Measurements from ENCODE around the gene ZBTB20. TPM values are rescaled to one million over a fixed set of nuclear protein-coding genes. Genes with fewer than 3 reads are reported as not detected.

Gene ZBTB20
- total and polyA plus RNA-seq, 2 of the 4 experiments (the other 2 are of a cell fraction), result 0.75 to 14.7 TPM

GRCh38 chr3:114671741-114672510 is 475.2 kb downstream of the ZBTB20 start:
- Histone ChIP-seq H3K27ac (ENCODE audit: insufficient read depth, low read length) (no peak overlapping the region), H3K23ac (ENCODE audit: low read depth, low read length) (no peak overlapping the region), H4K20me1 (ENCODE audit: insufficient read depth, low read length) (no peaks in the 10 kb centered on the region), H3K4me1 (ENCODE audit: control insufficient read depth, insufficient read depth, low read length) (no peaks in the 10 kb centered on the region), H3K56ac (ENCODE audit: extremely low read depth, insufficient read depth, low read length) (no peak overlapping the region), H2AFZ (replicated peaks; ENCODE audit: low read length, poor library complexity) (no peak overlapping the region), H4K8ac (ENCODE audit: low read depth in 2 of 2, low read length in 2 of 2) (no peak overlapping the region), H3K36me3 (ENCODE audit: control insufficient read depth, insufficient read depth, low read length) (no peaks in the 10 kb centered on the region), H2BK5ac (ENCODE audit: low read depth, low read length, poor library complexity, severe bottlenecking) (no peak overlapping the region), H2AK9ac (replicated peaks; ENCODE audit: low read depth, low read length, poor library complexity) (no peak overlapping the region), H3K27me3 (ENCODE audit: control insufficient read depth, insufficient read depth, low read length) (no peaks in the 10 kb centered on the region), H2BK20ac (ENCODE audit: low read depth, low read length) (no peak overlapping the region), H4K5ac (ENCODE audit: low read depth, low read length) (no peak overlapping the region), H3K9me1 (ENCODE audit: insufficient read depth, low read length) (0 out of 2 replicates have a peak, but pooled peaks cover 2% of the 10 kb centered on the region), H2AK5ac (ENCODE audit: low read depth, low read length) (no peak overlapping the region), H3K79me1 (ENCODE audit: low read depth in 1 of 2, low read length in 2 of 2) (no peaks in the 10 kb centered on the region), H2BK120ac (ENCODE audit: low read depth, low read length) (no peak overlapping the region), H3K4me3 (ENCODE audit: insufficient read depth, low read depth, low read length) (no peak overlapping the region), H3K18ac (ENCODE audit: low read depth, low read length) (no peak overlapping the region), H3K9me3 (ENCODE audit: control insufficient read depth, insufficient read depth, low read length) (no peaks in the 10 kb centered on the region), H3K14ac (replicated peaks; ENCODE audit: low read depth, low read length) (no peak overlapping the region), H4K91ac (ENCODE audit: insufficient read depth, low read depth, low read length) (no peak overlapping the region), H3K9ac (ENCODE audit: low read depth, low read length) (no peak overlapping the region), H2BK15ac (ENCODE audit: low read depth, low read length) (no peak overlapping the region), H3K4ac (ENCODE audit: low read depth, low read length) (no peak overlapping the region), H3K4me2 (ENCODE audit: low read depth, low read length) (no peak overlapping the region)
- no CpG with 5 or more reads among the region's 4 CpGs for WGBS, 2 experiments (ENCODE audit: extremely low coverage in 2 of 2, insufficient read length in 1 of 2)
- POLR2A ChIA-PET (ENCODE audit: unreplicated experiment), result interaction anchor here (0.5 kb wide), 1 partner anchor 326 kb away, joined by 4 read pairs; no protein-coding TSS in a partner anchor
- CTCF ChIA-PET, result no interaction called here
- DNase-seq (no peak), ATAC-seq (ENCODE audit: low read depth) (no peak)
- BruUV-seq (replicated peaks), result no TSS peak
- intact Hi-C loops (cut with micrococcal nuclease), result no loop called here
- dilution Hi-C loops (cut with HindIII; ENCODE audit: low sequenced_read_pairs, unreplicated experiment), result no loop called here
- no peak for TF ChIP-seq CEBPB (IDR thresholded peaks at IDR 0.05; ENCODE audit: low read depth, low read length)
- TF ChIP-seq CTCF (conservative IDR thresholded peaks at IDR 0.05; ENCODE audit: low read depth, low read length), result no peak
- TF ChIP-seq CHD1 (IDR thresholded peaks at IDR 0.05; ENCODE audit: low read depth, low read length), result no peak
- TF ChIP-seq MXI1 (IDR thresholded peaks at IDR 0.05; ENCODE audit: borderline replicate concordance, low read depth, low read length), result no peak
- no peak for TF ChIP-seq NFE2L2 (IDR thresholded peaks at IDR 0.05; ENCODE audit: low read depth, low read length)
- TF ChIP-seq USF2 (IDR thresholded peaks at IDR 0.05; ENCODE audit: low read depth, low read length), result no peak
- no peak for TF ChIP-seq ELK1 (IDR thresholded peaks at IDR 0.05; ENCODE audit: borderline replicate concordance, low read depth, low read length)
- TF ChIP-seq BHLHE40 (IDR thresholded peaks at IDR 0.05; ENCODE audit: low read depth, low read length), result no peak
- no peak for TF ChIP-seq FOS (IDR thresholded peaks at IDR 0.05; ENCODE audit: low read depth, low read length)
- TF ChIP-seq MAFK (IDR thresholded peaks at IDR 0.05; ENCODE audit: low read depth, low read length), result no peak
- TF ChIP-seq MAZ (IDR thresholded peaks at IDR 0.05; ENCODE audit: borderline replicate concordance, low read depth, low read length), result no peak
- no peak for TF ChIP-seq RCOR1 (IDR thresholded peaks at IDR 0.05; ENCODE audit: insufficient replicate concordance, low read length)
- no peak for TF ChIP-seq SMC3 (IDR thresholded peaks at IDR 0.05; ENCODE audit: low read depth, low read length)
- TF ChIP-seq RFX5 (IDR thresholded peaks at IDR 0.05; ENCODE audit: low read depth, low read length), result no peak
- no peak for TF ChIP-seq POLR2A (IDR thresholded peaks at IDR 0.05; ENCODE audit: low read depth, low read length)
- no peak for TF ChIP-seq RAD21 (IDR thresholded peaks at IDR 0.05; ENCODE audit: low read length)
- in situ Hi-C loops (cut with MboI; ENCODE audit: low sequenced_read_pairs), result no loop called here

Measured in IMR-90 (cell line).